ENCODE measurements around the gene BRICD5.
"Not testable (repeated sequence)": the region's sequence is repeated elsewhere in the genome, so short reads cannot be mapped to it uniquely, and the experiment has no call there.

Gene BRICD5

DNA sequence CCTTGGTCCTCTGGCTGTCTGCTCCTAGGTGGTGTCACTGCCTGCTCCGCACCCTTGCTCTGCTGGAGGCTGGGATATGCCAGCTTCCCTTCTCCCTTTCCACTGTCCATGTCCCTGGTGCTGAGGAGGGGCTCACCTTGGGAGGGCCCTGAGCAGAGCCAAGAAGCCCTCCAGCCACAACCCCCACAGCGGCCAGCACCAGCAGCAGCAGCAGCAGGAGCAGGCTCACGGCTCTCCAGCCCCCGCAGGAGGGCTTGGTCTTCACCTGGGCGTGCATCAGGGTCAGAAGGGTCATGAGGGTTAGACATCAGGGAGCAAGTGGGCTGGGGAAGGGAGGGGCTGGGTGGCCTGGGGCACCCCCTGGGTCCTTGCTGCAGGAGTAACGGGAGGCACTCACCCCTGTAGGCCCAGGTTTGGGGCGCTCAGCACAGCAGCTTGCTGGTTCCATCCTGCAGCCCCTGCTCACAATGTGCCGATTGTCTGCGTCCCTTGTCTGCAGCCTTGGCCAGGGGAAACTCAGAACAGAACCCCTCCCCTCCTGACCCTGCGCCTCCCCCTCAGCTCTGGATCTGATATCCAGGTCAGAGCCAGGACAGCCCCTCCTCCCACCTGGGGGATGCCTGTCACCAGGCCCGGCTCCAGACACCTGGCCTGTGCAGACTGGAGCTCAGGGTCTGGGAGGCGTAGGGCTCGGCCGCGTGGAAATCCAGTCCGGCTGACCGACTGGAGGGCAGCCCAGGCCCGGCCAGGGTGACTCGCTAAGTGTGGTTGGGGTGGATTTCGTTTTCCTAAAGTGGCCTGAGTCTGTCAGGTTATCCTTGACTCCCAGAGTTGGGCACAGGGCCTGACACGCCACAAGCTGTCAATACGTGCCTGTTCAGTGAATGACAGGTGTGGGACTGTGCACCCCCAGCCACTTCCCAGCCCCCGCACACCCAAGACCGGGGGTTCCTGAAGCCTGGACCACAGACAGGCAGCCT, at the start of gene BRICD5:
TSS of gene BRICD5 (minus strand) at position 478 of the 980 bp plus-strand sequence. CDS start at position 448, 30 bp downstream.
- in situ Hi-C loops (cut with MboI; ENCODE audit: low sequenced_read_pairs): no loop called here

DNA sequence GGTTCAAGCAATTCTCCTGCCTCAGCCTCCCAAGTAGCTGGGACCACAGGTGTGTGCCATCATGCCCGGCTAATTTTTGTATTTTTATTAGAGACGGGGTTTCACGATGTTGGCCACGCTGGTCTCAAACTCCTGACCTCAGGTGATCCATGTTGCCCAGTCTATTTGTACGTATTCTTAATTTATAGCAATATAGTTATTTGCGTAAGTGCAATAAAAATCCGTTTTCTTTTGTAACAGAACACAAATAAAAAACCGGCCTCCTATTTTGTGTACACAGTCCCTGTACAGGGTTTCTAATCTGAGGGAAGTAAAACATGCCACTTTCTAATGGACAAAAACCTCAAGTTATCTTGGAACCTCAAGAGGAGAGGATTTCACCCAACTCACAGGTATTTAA, 49.6 kb upstream of the BRICD5 start:
- in situ Hi-C loops (cut with MboI; ENCODE audit: low sequenced_read_pairs): no loop called here

DNA sequence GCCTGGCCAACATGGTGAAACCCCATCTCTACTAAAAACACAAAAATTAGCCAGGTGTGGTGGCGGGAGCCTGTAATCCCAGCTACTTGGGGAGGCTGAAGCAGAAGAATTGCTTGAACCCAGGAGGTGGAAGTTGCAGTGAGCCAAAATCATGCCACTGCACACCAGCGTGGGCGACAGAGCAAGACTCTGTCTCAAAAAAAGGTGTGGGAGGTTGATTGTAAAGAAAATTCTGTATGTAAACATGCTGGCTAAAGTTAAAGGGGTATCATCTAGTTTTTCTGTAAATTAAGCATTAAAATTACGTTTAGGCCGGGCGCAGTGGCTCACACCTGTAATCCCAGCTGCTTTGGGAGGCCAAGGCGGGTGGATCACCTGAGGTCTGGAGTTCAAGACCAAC, 47.9 kb upstream of the BRICD5 start:
- in situ Hi-C loops (cut with MboI; ENCODE audit: low sequenced_read_pairs): not testable (repeated sequence)

DNA sequence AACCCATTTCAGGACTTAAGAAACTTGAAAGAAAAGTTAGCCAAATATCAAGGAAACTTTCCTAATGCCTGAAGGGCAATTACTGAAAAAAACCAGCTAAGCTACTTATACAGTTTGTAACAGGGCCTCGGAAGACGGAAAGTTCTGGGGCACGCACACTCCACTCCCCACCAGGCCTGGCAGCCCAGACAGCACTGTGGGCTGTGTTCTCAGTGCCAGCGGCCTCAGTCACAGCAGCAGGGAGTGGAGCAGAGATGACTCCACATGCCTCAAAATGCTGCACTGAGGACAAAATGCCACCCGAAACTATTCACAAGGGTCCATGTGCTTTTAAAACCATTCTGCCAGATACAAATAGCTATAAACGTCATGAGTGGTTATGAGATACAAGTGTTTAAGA, 47.1 kb upstream of the BRICD5 start:
- in situ Hi-C loops (cut with MboI; ENCODE audit: low sequenced_read_pairs): no loop called here

- in situ Hi-C loops (cut with MboI; ENCODE audit: low sequenced_read_pairs): no loop called here
Observed at GRCh38 chr16:2256531-2257140, 46.0 kb upstream of the BRICD5 start.

- in situ Hi-C loops (cut with MboI; ENCODE audit: low sequenced_read_pairs): no loop called here
Observed at GRCh38 chr16:2253293-2253692, 42.6 kb upstream of the BRICD5 start.

DNA sequence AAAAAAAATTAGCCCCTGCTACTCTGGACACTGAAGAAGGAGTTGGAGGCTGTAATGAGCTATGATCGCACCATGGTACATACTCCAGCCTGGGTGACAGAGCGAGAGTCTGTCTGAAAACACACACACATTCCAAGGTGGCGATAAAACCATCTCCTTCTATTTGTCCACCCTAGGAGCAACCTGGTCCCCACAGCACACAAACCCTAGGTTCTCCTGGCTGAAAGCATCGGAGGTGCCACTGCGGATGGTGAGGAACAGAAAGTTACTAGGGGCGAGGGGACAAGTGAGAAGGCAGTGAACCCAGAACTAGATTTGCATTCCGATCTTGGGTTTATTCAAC, 42.1 kb upstream of the BRICD5 start:
- in situ Hi-C loops (cut with MboI; ENCODE audit: low sequenced_read_pairs): no loop called here

DNA sequence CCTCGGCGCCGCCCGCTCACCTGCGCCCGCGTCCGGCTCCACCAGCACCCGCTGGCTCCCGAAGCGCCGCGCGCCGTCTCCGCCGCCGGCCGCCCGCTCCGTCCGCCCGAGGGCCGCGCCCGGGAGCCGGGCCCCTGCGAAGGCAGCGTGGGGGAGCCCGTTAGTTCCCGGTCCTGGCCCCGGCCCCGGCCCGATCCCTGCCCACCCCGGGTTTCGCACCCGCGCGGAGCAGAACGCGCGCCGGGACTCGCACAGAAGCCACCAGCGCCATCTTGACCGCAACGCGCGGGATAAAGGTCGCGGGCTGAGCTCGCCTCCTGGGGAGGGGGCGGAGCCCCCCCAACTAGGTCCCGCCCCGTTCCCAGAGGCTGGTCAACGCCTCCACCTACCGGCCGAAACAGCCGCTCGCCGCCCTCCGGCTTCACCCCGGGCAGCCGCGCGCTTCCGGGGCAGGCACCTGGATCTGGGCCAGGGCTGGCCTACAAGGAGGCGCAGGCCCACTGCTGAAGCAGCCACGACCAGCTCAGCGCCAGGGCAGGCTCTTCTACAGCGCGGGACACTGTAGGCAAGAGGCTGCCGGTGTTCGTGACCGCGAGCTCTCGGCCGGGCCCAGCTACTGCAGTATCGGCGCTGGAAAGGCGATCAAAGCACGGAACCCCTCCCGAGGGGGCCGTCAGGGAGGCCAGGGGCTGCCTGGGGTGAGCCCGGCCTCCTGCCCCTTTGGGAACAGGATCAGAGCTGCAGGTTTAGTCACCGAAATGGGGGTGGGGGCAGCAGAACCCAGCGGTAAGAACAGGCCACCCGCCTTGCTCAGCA, 40.8 kb upstream of the BRICD5 start, which contains the start of gene ECI1:
TSS of gene ECI1 (minus strand) at position 292 of the 816 bp plus-strand sequence. CDS start at position 271, 21 bp downstream.
- in situ Hi-C loops (cut with MboI; ENCODE audit: low sequenced_read_pairs): no loop called here

DNA sequence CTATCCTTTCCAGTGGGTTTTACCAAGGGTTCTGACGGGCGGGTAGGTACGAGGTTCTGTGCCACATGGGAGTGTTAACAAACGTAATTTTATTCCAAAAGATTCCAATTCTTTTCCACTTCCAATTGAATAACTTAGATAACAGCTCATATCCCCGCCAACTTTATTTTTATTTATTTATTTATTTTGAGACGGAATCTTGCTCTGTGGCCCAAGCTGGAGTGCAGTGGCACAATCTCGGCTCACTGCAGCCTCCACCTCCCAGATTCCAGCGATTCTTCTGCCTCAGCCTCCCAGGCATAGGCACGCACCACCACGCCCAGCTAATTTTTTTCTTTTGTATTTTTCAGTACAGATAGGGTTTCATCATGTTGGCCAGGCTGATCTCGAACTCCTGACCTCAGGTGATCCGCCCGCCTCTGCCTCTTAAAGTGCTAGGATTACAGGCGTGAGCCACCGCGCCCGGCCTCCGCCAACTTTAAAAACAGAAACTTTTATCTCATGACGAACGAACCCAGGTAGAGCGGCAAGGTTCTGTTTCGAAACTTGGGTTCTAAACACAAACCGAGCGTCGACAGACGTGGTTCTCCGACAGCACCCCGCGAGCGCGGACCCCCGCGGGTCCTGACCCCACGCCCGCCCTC, 40.1 kb upstream of the BRICD5 start:
- in situ Hi-C loops (cut with MboI; ENCODE audit: low sequenced_read_pairs): no loop called here

GRCh38 chr16:2246301-2246885, 35.7 kb upstream of the BRICD5 start:
- in situ Hi-C loops (cut with MboI; ENCODE audit: low sequenced_read_pairs): no loop called here

DNA sequence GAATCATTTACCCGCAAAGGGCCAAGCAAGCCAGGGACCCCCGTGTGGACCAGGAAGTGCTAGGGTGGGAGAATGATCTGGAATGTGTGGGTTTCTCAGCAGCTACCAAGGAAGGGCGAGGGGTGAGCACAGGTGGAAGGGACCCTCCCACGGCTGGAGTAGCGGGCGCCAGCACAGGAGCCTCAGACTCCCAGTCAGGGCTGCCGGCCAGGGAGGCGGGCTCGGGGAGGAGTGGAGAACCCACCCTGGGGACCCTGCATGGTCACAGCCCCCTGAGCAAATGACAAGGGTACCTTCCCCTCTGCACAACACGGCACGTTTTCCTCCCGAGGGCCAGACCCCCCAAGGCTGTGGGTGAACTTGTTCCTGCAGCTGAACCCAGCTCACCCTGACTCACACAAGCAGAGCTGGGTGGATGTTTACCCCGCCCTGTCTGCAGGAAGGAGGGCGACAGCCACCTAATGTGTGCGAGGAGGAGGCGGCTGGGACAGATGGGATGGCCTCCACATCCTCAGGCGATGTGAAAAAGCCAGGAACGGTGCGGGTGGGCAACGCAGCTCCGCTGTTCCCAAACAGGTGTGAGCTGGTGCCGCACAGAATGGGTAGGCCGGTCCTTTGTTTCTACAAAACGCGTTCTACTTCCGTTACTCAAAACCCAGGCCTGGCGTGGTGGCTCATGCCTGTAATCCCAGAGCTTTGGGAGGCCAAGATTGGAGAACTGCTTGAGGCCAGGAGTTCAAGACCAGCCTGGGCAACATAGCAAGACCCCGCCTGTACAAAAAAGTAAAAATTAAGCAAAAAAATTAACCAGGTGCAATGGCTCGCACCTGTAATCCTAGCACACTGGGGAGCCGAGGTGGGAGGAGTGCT, 34.5 kb upstream of the BRICD5 start:
- in situ Hi-C loops (cut with MboI; ENCODE audit: low sequenced_read_pairs): no loop called here

DNA sequence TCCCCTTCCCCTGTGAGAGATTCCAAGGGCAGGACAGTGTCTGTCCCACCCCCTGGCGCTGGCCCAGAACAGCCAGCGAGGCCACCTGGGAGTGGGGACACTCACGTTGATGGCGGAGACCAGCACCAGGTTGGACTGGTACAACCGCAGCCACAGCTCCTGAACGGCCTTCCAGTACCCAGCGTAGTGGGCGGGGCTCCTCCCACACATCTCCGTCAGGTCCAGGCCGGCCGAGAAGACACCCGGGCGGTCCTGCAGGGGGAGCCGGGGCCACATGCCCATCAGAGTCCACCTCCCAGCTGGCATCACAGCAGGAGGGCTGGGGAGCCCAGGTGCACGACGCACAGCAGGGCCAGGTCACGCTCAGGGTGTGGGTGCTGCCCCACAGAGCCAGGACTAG, 33.6 kb upstream of the BRICD5 start:
- in situ Hi-C loops (cut with MboI; ENCODE audit: low sequenced_read_pairs): no loop called here

DNA sequence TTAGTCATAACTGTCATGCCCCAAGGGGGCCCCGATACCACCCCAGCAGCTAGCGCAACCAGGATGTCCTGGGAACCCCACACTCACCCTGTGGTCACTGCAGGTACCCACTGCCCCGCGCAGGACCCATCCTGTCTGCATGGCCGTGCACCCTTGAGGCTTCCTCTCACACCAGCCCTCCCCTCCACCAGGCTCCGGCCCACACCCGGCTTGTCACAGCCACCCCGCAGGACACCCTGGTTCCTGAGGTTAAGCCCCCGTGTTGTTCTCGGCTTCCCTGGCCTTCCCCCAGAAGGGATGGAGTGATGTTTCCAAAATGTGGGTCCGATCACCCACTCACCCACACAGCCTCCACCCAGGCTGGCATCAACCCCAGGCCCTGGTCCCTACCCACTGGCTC, 33.1 kb upstream of the BRICD5 start:
- in situ Hi-C loops (cut with MboI; ENCODE audit: low sequenced_read_pairs): no loop called here

DNA sequence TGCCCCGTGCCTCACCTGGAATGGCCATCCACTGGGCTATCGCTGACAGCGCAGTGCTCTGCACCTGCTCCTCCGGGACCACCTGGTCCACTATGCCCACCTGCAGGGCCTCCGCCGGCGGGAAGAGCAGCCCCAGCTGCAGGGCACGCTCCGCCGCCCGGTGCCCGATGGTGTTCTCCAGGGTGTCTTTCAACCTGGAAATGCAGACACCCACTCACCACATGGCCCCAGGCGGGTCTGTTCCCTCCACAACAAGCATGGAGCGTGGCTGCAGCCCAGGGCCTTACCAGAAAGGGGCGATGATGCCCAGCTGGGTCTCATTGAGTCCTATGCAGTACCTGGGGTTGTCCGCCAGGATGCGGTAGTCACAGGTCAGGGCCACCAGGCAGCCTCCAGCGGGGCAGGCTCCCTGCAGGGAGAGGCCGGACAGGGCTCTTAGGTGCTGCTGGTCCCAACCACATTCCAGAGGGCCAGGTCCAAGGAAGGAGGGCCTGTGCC, 32.4 kb upstream of the BRICD5 start:
- in situ Hi-C loops (cut with MboI; ENCODE audit: low sequenced_read_pairs): no loop called here

GRCh38 chr16:2242598-2242997, 31.9 kb upstream of the BRICD5 start:
- in situ Hi-C loops (cut with MboI; ENCODE audit: low sequenced_read_pairs): no loop called here

DNA sequence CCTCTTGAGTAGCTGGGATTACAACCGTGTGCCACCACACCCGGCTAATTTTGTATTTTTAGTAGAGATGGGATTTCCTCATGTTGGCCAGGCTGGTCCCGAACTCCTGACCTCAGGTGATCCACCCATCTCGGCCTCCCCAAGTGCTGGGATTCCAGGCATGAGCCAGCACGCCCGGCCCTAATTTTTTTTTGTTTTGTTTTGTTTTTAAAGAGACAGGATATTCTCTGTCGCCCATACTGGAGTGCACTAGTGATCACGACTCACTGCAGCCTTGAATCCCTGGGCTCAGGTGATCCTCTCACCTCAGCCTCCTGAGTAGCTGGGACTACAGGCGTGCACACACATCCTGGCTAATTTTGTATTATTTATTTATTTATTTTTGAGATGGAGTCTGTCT, 29.7 kb upstream of the BRICD5 start:
- in situ Hi-C loops (cut with MboI; ENCODE audit: low sequenced_read_pairs): not testable (repeated sequence)

DNA sequence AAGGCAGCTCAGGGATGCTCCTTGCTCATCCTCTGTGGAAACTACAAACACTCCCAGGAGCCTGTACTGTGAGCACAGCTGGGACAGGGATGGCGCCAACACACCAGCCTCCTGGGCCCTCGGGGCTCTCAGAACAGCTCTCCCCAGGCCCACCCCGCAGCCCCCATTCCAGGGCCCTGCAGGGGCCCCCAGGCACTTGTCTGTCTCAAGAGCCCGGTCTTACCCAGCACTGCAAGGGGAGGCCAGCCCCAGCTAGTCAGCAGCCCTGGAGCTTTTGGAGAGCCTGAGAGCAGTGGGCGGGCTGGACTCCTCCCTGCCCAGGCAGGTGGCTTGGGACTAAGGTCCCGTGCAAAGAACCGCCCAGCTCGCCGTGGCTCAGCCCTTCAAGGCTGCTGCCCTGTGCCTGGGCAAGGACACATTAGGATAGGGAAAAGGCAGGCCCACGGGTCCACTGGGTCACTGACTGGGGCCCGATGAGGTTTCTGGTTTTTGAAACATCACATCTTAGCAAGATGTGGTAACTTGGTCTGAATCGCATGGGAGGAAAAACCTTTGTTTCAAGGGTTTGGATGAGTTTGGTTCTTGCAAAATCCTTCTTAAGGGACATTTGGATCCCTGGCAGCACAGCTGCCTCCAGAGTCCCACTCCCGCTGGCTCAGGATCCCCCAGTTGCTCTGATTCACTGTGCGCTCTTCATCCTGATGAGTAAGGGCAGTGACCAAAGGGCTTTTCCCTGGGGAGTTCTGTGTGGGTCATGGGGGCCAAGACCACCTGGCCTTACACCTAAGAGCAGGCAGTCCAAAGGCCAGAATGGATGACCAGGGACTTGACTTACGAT, 28.4 kb upstream of the BRICD5 start:
- in situ Hi-C loops (cut with MboI; ENCODE audit: low sequenced_read_pairs): no loop called here

GRCh38 chr16:2238150-2238837, 27.6 kb upstream of the BRICD5 start:
- in situ Hi-C loops (cut with MboI; ENCODE audit: low sequenced_read_pairs): no loop called here

All from hTERT RPE-1 (cell line).